Pancreas (tissue), 10 donors: ENCODE results near the gene PUS7. TPM values are rescaled to one million over a fixed set of nuclear protein-coding genes. Genes with fewer than 3 reads are reported as not detected.

ENCODE experiments used
- ATAC-seq, 4 donors: fragments of 200-7000 bp; cut with Tn5 transposase; one replicate each; pipeline versions ENCODE4 v1.8.0 to v1.9.1; 2020; ENCODE audit warnings: mild to moderate bottlenecking in 4 of 4, moderate library complexity in 4 of 4
- DNase-seq, 6 donors: peaks; one replicate each; pipeline ENCODE4 v3.0.0-alpha.2; 2020
- FAIRE-seq: peaks from 2 replicates; lab custom pipeline; 2012; peaks lifted over from hg19 to GRCh38; lab: Jason Lieb, UNC
- H3K27ac ChIP-seq, 4 donors: fragments of 200-600 bp; sonication (generic); 1 replicate in 3 of 4; 2 replicates in 1 of 4; pipeline versions ENCODE4 v1.5.0 to v1.8.0; 2020
- H3K27me3 ChIP-seq, 4 donors: fragments of 200-600 bp; one replicate each; pipeline ENCODE4 v1.8.0; 2021
- H3K36me3 ChIP-seq, 3 donors: fragments of 200-600 bp; sonication (generic) in 1 of 3; one replicate each; pipeline versions ENCODE4 v1.5.0 to v1.8.0; 2020 to 2021
- H3K4me1 ChIP-seq, 3 donors: fragments of 200-600 bp; one replicate each; pipeline ENCODE4 v1.8.0; 2021
- H3K4me3 ChIP-seq, 4 donors: fragments of 200-600 bp; sonication (generic) in 2 of 4; one replicate each; pipeline versions ENCODE4 v1.5.0 to v1.8.0; 2020 to 2021
- H3K9me3 ChIP-seq, 4 donors: fragments of 200-600 bp; one replicate each; pipeline ENCODE4 v1.8.0; 2021
- WGBS, 2 donors: extraction: QIAGEN DNeasy Blood & Tissue Kit; methylation state at CpG; one replicate each; pipeline ENCODE4 v1.1.7; 2013; 5-methylcytosine and 5-hydroxymethylcytosine counted together
- intact Hi-C, 3 donors: fragments of 100-400 bp; cut with DNase I; formaldehyde crosslinking; loops; one replicate each; pipeline versions ENCODE4 v1.11.1 to v1.14.2; 2022
- polyA plus RNA-seq, 2 donors: library from polyadenylated mRNA; stranded (reverse); fragments of 200-250 nt; gene quantifications; one replicate each; pipeline ENCODE4 v1.2.3, GENCODE V29; 2013
- total RNA-seq, 6 donors: library from RNA; stranded (reverse); fragmentation: NEBNext Ultra II Directional in 4 of 6; extraction: Animal tissue kit (Norgen Biotek cat#: 25700) in 4 of 6; gene quantifications; one replicate each; pipeline versions ENCODE4 v1.2.1 to v1.2.4, GENCODE V29; 2021 to 2023
- TF ChIP-seq, protein P1 (sequence below), 4 donors: fragments of 200-600 bp; sonication (generic) in 3 of 4; IDR thresholded peaks; one replicate each; pipeline versions ENCODE4 v1.5.0 to v1.8.0; 2021; ENCODE audit warnings: antibody characterized with exemption in 4 of 4
- donor health status: healthy with polysubstance abuse.
- donor health status: DM: no; HTN: no; CAD: no; lungs with moderate emphysema.
- donor health status: DM: no; HTN: no; CAD: no.
- donor health status: control.
- donor health status: control.
- donor health status: Bipolar disorder and iron deficiency.
- donor health status: DM: yes; HTN: yes; CAD: no.
- donor health status: DM: no; HTN: no; CAD: no.
- donor health status: DM: no; HTN: no; CAD: no.
- donor health status: DM: yes; HTN: yes; CAD: no.

The PUS7 gene
- total and polyA plus RNA-seq, 8 donors, result 3.3 to 7.3 (median 5.5) TPM

DNA sequence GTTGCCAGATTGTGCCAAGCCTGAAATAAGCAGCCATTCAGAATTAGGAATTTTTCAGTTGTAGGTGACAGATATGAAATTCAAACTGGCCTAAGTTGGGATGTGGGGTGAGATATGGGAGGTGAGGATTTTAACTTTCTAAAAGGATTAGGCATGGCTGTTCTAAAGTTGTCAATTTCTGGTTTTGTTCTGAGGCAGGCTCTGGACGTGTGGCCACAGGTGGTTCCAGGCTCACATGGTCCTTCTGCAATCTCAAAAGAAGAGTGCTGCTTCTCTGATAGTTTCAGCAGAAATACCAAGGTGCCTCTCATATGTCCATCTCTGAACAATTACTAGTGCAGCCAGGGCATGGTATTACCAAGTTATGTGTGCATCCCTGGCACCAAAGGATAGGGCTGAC is 37.9 kb upstream of the PUS7 start:
- Histone ChIP-seq H3K27me3 (no peaks in the 10 kb centered on the region), H3K4me3 (no peak overlapping the region), H3K27ac (no peak overlapping the region), H3K9me3 (no peaks in the 10 kb centered on the region), H3K4me1 (no peaks in the 10 kb centered on the region), H3K36me3 (peaks cover 0 to 61% (median 11%) of the 10 kb centered on the region in 3 donors)
- no peak for FAIRE-seq
- 86 to 96% methylated on average over 1 of the region's 1 CpG for WGBS, 2 donors
- ATAC-seq, result no peak
- intact Hi-C loops, result no loop called here
- TF ChIP-seq, protein P1, sequence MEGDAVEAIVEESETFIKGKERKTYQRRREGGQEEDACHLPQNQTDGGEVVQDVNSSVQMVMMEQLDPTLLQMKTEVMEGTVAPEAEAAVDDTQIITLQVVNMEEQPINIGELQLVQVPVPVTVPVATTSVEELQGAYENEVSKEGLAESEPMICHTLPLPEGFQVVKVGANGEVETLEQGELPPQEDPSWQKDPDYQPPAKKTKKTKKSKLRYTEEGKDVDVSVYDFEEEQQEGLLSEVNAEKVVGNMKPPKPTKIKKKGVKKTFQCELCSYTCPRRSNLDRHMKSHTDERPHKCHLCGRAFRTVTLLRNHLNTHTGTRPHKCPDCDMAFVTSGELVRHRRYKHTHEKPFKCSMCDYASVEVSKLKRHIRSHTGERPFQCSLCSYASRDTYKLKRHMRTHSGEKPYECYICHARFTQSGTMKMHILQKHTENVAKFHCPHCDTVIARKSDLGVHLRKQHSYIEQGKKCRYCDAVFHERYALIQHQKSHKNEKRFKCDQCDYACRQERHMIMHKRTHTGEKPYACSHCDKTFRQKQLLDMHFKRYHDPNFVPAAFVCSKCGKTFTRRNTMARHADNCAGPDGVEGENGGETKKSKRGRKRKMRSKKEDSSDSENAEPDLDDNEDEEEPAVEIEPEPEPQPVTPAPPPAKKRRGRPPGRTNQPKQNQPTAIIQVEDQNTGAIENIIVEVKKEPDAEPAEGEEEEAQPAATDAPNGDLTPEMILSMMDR (IDR thresholded peaks at IDR 0.05), result no peak
- no peak for DNase-seq

DNA sequence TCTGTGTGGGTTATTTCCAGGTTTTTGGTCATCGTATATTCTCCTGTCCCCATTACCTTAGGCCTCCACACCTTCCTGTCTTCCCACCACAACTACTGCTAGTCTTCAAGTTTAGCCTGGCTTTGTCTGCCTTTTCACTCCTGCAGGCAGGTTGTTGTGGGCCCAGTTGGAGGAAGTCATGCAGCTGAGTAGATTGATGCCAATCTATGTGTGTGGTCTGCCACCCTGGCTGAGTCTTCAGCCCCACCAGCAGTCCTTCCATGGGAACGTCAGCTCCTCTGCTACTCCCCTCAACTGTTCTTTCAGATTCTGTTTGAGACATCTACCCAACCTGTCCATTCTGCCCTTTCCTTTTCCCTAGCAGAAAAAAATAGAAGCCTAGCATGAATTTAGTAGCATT is 16.3 kb upstream of the PUS7 start:
- Histone ChIP-seq H3K36me3 (peaks cover 2 to 46% (median 9%) of the 10 kb centered on the region in 3 donors), H3K27me3 (no peaks in the 10 kb centered on the region), H3K27ac (no peak overlapping the region), H3K4me3 (no peak overlapping the region), H3K4me1 (peaks cover 0 to 9% (median 7%) of the 10 kb centered on the region in 3 donors), H3K9me3 (no peaks in the 10 kb centered on the region)
- no peak for ATAC-seq
- DNase-seq, result no peak
- intact Hi-C loops, result no loop called here
- FAIRE-seq, result no peak
- TF ChIP-seq, protein P1 (IDR thresholded peaks at IDR 0.05), result no peak
- WGBS, 2 donors, result 47 to 84% methylated on average over 2 of the region's 2 CpGs

DNA sequence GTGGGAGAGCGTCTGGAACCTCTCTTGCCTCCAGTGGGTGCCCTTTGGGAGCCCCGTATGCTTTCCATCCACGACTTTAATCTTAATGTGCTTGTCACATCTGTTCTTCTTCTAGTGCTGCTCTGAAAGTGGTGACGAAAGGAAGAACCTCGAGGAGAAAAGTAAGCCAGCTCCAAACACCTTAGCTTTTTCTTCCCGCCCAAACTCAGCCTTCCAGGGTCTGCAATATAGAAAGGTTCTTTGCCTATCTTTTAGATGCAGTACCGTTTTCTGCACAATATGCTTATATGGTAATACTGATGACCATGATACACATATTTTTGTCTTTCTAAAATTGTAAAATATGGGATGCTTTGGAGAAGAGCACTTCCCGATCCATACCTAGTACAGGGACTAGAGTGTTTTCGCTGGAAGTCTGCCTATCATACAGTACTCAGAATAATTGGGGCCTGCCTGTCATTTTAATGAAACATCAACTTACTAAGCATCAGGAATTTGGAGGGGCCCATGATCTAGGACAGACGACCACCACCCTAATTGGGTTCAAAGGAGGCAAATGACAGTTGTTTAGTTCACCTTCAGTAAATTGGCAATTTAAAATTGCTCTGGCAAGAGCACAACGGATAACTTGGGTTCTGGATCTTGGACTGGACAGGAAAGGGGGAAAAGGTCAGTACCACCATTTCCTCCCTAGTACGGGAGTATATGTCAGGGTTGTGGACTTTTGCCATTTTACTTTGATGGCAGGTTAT is 10.8 kb upstream of the PUS7 start:
- Histone ChIP-seq H3K4me1 (peaks cover 0 to 12% (median 12%) of the 10 kb centered on the region in 3 donors), H3K4me3 (peak overlapping the region; percentile 70 to 100 (median 96)), H3K27ac (peak overlapping the region; percentile 72 to 84 (median 77)), H3K36me3 (peaks cover 0 to 6% (median 0%) of the 10 kb centered on the region in 3 donors), H3K9me3 (no peaks in the 10 kb centered on the region), H3K27me3 (no peaks in the 10 kb centered on the region)
- DNase-seq (no peak), FAIRE-seq (no peak), ATAC-seq (no peak)
- intact Hi-C loops, result no loop called here
- 16 to 17% methylated on average over 12 of the region's 12 CpGs for WGBS, 2 donors
- TF ChIP-seq, protein P1 (IDR thresholded peaks at IDR 0.05), result no peak

DNA sequence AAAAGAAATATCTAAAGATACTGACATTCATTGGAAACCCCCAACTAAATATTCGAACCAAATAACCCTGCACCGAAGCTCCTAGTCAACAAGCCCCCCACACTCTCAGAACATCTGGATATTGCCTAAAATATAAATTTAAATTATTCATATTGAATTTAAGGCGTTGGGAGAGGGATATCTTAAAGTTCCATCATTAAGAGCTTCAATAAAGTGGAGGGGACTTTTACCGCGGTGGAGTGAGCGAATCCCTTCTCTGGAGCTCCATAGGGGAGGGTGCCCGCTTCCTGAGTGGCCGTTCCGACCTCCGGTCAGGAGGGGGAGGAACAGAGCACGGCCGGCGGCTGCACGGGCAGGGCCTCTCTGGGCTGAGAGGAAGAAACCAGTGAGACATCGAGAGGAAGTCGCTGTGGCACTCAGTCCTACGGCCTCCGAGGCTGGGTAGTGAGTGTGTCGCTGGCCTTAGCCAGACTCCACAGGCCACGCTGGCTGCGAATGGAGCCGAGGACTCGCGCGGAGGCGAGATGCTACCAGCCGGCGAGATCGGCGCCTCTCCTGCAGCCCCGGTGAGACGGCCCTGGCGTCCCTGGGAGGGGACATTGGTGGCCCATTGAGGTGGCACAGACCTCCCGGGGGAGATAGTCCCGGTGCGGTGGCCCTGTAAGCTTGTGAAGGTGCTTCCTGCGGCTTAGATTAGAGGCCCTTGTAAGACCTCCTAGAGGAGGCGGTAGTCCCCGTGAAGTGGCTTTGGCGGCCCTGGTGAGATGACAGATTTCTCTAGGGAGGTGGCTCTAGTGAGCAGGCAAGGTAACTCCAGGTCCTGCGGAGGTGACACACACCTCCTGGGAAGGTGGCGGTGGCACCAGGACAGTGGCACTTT is 10.0 kb upstream of the PUS7 start, which contains the start of gene RINT1:
Gene RINT1 (plus strand): TSS at position 410 of the 880 bp plus-strand sequence. CDS start 115 bp downstream, at position 525.
- intact Hi-C loops, result no loop called here
- TF ChIP-seq, protein P1 (IDR thresholded peaks at IDR 0.05), result peak; percentile 49 to 70 (median 50)
- Histone ChIP-seq H3K9me3 (no peaks in the 10 kb centered on the region), H3K27me3 (no peaks in the 10 kb centered on the region), H3K27ac (peak within 1 kb of the TSS; percentile 72 to 84 (median 77)), H3K4me3 (peak within 1 kb of the TSS; percentile 70 to 100 (median 96)), H3K4me1 (peaks cover 0 to 12% (median 12%) of the 10 kb centered on the region in 3 donors), H3K36me3 (peaks cover 0 to under 1% (median 0%) of the 10 kb centered on the region in 3 donors)
- no peak for FAIRE-seq
- WGBS, 2 donors, result 1 to 2% methylated on average over 42 of the region's 42 CpGs
- peak; percentile 88 to 97 (median 91) for DNase-seq
- peak; percentile 99 to 100 (median 100) for ATAC-seq
